ENCODE data around the gene GON4L. TPM values are rescaled to one million over a fixed set of nuclear protein-coding genes. Genes with fewer than 3 reads are reported as not detected.
"Not testable (repeated sequence)": the region's sequence is repeated elsewhere in the genome, so short reads cannot be mapped to it uniquely, and the experiment has no call there.

The GON4L gene
- total RNA-seq, 4 donors from 2014 or later, result 12.2 to 32.8 (median 18.7) TPM

- intact Hi-C loops (cut with DNase I), result no loop called here
- H3K27ac ChIP-seq, result no peak overlapping the region
- no peak overlapping the region for H3K4me3 ChIP-seq
- no peaks in the 10 kb centered on the region for H3K4me1 ChIP-seq
- H3K36me3 ChIP-seq, result peaks cover 0 to 96% (median 11%) of the 10 kb centered on the region in 3 donors
- H3K9me3 ChIP-seq, result no peaks in the 10 kb centered on the region
- DNase-seq, result no peak
- TF ChIP-seq CTCF (IDR thresholded peaks at IDR 0.05), result no peak
- TF ChIP-seq POLR2A (IDR thresholded peaks at IDR 0.05), result no peak
- no peaks in the 10 kb centered on the region for H3K27me3 ChIP-seq
Observed at GRCh38 chr1:155801149-155801548, 55.9 kb downstream of the GON4L start.

GRCh38 chr1:155795618-155796017 lies 61.4 kb downstream of the GON4L start:
- H3K27me3 ChIP-seq; H3K9me3 ChIP-seq; H3K4me3 ChIP-seq; intact Hi-C loops (cut with DNase I); H3K27ac ChIP-seq; H3K4me1 ChIP-seq; DNase-seq: not testable (repeated sequence)
- WGBS, 2 donors, result 79 to 86% methylated on average over 4 of the region's 4 CpGs
- H3K36me3 ChIP-seq, result peaks cover 0 to 93% (median 0%) of the 10 kb centered on the region in 3 donors

DNA sequence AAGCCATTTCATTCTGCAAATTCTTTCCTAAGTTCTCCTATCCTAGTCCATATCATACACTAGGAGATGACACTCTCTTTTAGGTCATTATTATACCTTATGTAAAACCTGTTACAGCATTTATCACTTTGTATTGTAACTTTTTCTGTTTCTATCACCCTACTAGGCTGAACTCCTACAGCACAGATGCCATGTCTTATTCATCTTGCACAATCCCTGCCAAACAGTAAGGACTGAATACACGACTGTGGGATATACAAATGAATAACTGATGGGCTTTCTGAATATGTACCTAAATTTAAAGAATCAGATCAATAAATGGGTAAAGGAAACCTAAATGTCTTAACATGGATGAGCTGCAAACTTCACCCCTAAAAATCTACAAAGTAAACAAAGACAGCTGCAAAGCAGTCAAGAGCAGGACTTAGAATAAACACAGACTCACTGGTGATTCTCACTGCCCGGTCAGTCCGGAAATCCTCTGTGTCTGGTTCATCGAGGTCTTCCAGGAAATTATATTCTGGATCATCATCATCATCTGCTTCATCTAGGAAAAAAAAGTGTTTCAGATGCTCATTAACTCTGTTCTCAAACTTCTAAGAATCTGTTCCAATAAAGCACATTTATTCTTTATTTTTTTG lies 62.3 kb downstream of the GON4L start:
- no peak for DNase-seq
- no peak overlapping the region for H3K27ac ChIP-seq
- H3K36me3 ChIP-seq, result peaks cover 0 to 93% (median 0%) of the 10 kb centered on the region in 3 donors
- H3K4me1 ChIP-seq, result no peaks in the 10 kb centered on the region
- H3K4me3 ChIP-seq, result no peak overlapping the region
- no peaks in the 10 kb centered on the region for H3K27me3 ChIP-seq
- TF ChIP-seq CTCF (IDR thresholded peaks at IDR 0.05) (no peak), POLR2A (IDR thresholded peaks at IDR 0.05) (no peak)
- WGBS, 2 donors, result 59 to 81% methylated on average over 4 of the region's 4 CpGs
- intact Hi-C loops (cut with DNase I), result no loop called here
- no peaks in the 10 kb centered on the region for H3K9me3 ChIP-seq

- Histone ChIP-seq H3K9me3 (no peaks in the 10 kb centered on the region), H3K4me3 (no peak overlapping the region), H3K27me3 (no peaks in the 10 kb centered on the region), H3K36me3 (peaks cover 0 to 97% (median 6%) of the 10 kb centered on the region in 3 donors), H3K4me1 (no peaks in the 10 kb centered on the region), H3K27ac (no peak overlapping the region)
- no peak for TF ChIP-seq POLR2A (IDR thresholded peaks at IDR 0.05)
- no peak for TF ChIP-seq CTCF (IDR thresholded peaks at IDR 0.05)
- intact Hi-C loops (cut with DNase I), result no loop called here
- whole genome bisulfite sequencing, 2 donors, result 69% methylated on average over 1 of the region's 1 CpG
- no peak for DNase-seq
Observed at GRCh38 chr1:155793213-155793612, 63.8 kb downstream of the GON4L start.

- TF ChIP-seq CTCF (IDR thresholded peaks at IDR 0.05) (no peak), POLR2A (IDR thresholded peaks at IDR 0.05) (no peak)
- 84 to 97% methylated on average over 3 of the region's 3 CpGs for WGBS, 2 donors
- H3K27ac ChIP-seq, result no peak overlapping the region
- peaks cover 7 to 99% (median 12%) of the 10 kb centered on the region in 3 donors for H3K36me3 ChIP-seq
- no peak overlapping the region for H3K4me3 ChIP-seq
- no peaks in the 10 kb centered on the region for H3K4me1 ChIP-seq
- no peaks in the 10 kb centered on the region for H3K9me3 ChIP-seq
- no peak for DNase-seq
- intact Hi-C loops (cut with DNase I), result no loop called here
- no peaks in the 10 kb centered on the region for H3K27me3 ChIP-seq
Observed at GRCh38 chr1:155777582-155777981, 79.4 kb downstream of the GON4L start.

GRCh38 chr1:155776414-155776813 lies 80.6 kb downstream of the GON4L start:
- no peak overlapping the region for H3K4me3 ChIP-seq
- intact Hi-C loops (cut with DNase I), result no loop called here
- DNase-seq, result no peak
- no peaks in the 10 kb centered on the region for H3K9me3 ChIP-seq
- peaks cover 7 to 99% (median 12%) of the 10 kb centered on the region in 3 donors for H3K36me3 ChIP-seq
- TF ChIP-seq POLR2A (IDR thresholded peaks at IDR 0.05) (no peak), CTCF (IDR thresholded peaks at IDR 0.05) (no peak)
- WGBS, 2 donors, result 87 to 94% methylated on average over 4 of the region's 4 CpGs
- no peaks in the 10 kb centered on the region for H3K27me3 ChIP-seq
- H3K27ac ChIP-seq, result no peak overlapping the region
- H3K4me1 ChIP-seq, result no peaks in the 10 kb centered on the region

Measured in esophagus squamous epithelium (tissue), 5 donors.